NCI-H1105 (cell line): Measurements from ENCODE around the gene SRPK3.

Source experiments
- DNase-seq: peaks from one replicate; lab custom pipeline; 2025; lab: John Stamatoyannopoulos, UW

Gene SRPK3

GRCh38 chrX:153770601-153771414 lies 10.0 kb upstream of the SRPK3 start:
- DNase-seq: no peak

GRCh38 chrX:153771415-153772315 lies 9.2 kb upstream of the SRPK3 start:
- DNase-seq: no peak

GRCh38 chrX:153772316-153773217 lies 8.3 kb upstream of the SRPK3 start:
- DNase-seq: no peak

- DNase-seq: no peak
These were observed 7.6 kb upstream of the SRPK3 start for GRCh38 chrX:153773218-153773611.

GRCh38 chrX:153773741-153774575 lies 6.9 kb upstream of the SRPK3 start:
- DNase-seq: no peak

GRCh38 chrX:153774576-153775292 lies 6.1 kb upstream of the SRPK3 start:
- DNase-seq: no peak

- DNase-seq: no peak
These were observed 5.3 kb upstream of the SRPK3 start for GRCh38 chrX:153775293-153776119.

- DNase-seq: no peak
These were observed 4.7 kb upstream of the SRPK3 start for GRCh38 chrX:153776120-153776599.

- DNase-seq: no peak
These were observed 4.2 kb upstream of the SRPK3 start for GRCh38 chrX:153776611-153777045.

GRCh38 chrX:153777261-153778090 lies 3.4 kb upstream of the SRPK3 start:
- no peak for DNase-seq

GRCh38 chrX:153778181-153778580 lies 2.7 kb upstream of the SRPK3 start:
- no peak for DNase-seq

GRCh38 chrX:153778684-153779101 lies 2.1 kb upstream of the SRPK3 start:
- DNase-seq: no peak

GRCh38 chrX:153779891-153780677 lies 757 bp upstream of the SRPK3 start:
- DNase-seq: no peak

- DNase-seq: no peak
These were observed 697 bp downstream of the SRPK3 start for GRCh38 chrX:153781428-153782047.

- peak; percentile 98 for DNase-seq
These were observed 1.5 kb downstream of the SRPK3 start for GRCh38 chrX:153782313-153782712.

- no peak for DNase-seq
These were observed 2.0 kb downstream of the SRPK3 start for GRCh38 chrX:153782871-153783270.

GRCh38 chrX:153783378-153784013 lies 2.7 kb downstream of the SRPK3 start:
- DNase-seq: no peak
